GM18519 (cell line): Measurements from ENCODE around the gene PYGM.

Source experiments
- ATAC-seq: cut with Tn5 transposase; IDR thresholded peaks from one replicate; pipeline ENCODE4 v1.9.1; 2021; ENCODE audit warnings: mild to moderate bottlenecking, moderate library complexity; ENCODE audit not compliant: unreplicated experiment, low FRiP score

PYGM gene

GRCh38 chr11:64754919-64755662, 4.7 kb downstream of the PYGM start:
- no peak for ATAC-seq

- no peak for ATAC-seq
These were observed 5.5 kb downstream of the PYGM start for GRCh38 chr11:64754124-64754918.

- no peak for ATAC-seq
These were observed 6.2 kb downstream of the PYGM start for GRCh38 chr11:64753380-64754123.

- no peak for ATAC-seq
These were observed 6.8 kb downstream of the PYGM start for GRCh38 chr11:64753019-64753379.

GRCh38 chr11:64752175-64752970, 7.4 kb downstream of the PYGM start:
- no peak for ATAC-seq

- ATAC-seq, result no peak
These were observed 8.2 kb downstream of the PYGM start for GRCh38 chr11:64751580-64751979.

- no peak for ATAC-seq
These were observed 8.6 kb downstream of the PYGM start for GRCh38 chr11:64751136-64751535.

- no peak for ATAC-seq
These were observed 9.3 kb downstream of the PYGM start for GRCh38 chr11:64750361-64751054.

- no peak for ATAC-seq
These were observed 11.7 kb downstream of the PYGM start for GRCh38 chr11:64747961-64748665.

- ATAC-seq, result no peak
These were observed 13.3 kb downstream of the PYGM start for GRCh38 chr11:64746486-64746885.

GRCh38 chr11:64745521-64746328, 14.0 kb downstream of the PYGM start:
- ATAC-seq, result no peak

- ATAC-seq, result no peak
These were observed 14.6 kb downstream of the PYGM start for GRCh38 chr11:64745189-64745520.

- no peak for ATAC-seq
These were observed 15.1 kb downstream of the PYGM start for GRCh38 chr11:64744544-64745188.

- no peak for ATAC-seq
These were observed 15.9 kb downstream of the PYGM start, which contains the start of gene RASGRP2 for GRCh38 chr11:64743591-64744543. TSS of gene RASGRP2 (minus strand) at chr11:64744142. CDS start at chr11:64742866, 1,276 bp downstream.

- no peak for ATAC-seq
These were observed 16.7 kb downstream of the PYGM start for GRCh38 chr11:64742889-64743590.
